Neural cell (in vitro differentiated cells): ENCODE results near the gene SLC6A3. TPM values are rescaled to one million over a fixed set of nuclear protein-coding genes. Genes with fewer than 3 reads are reported as not detected.

Experiments used
- H2AFZ ChIP-seq: fragments of 200-600, 300-800 bp; sonication (generic), shearing (Covaris generic); 2 replicates; pipeline ENCODE4 v1.6.0; 2014; ENCODE audit warnings: low read depth, mild to moderate bottlenecking, antibody characterized with exemption, low read length, moderate library complexity
- H3F3A ChIP-seq: fragments of 200-600 bp; shearing (Covaris generic); 2 replicates; pipeline ENCODE4 v1.6.1; 2016; ENCODE audit warnings: mild to moderate bottlenecking, moderate library complexity, mixed read lengths, antibody characterized with exemption, low read length; ENCODE audit not compliant: insufficient read depth, poor library complexity, severe bottlenecking
- H3K27ac ChIP-seq: fragments of 200-600, 300-800 bp; sonication (generic), shearing (Covaris generic); 2 replicates; pipeline ENCODE4 v1.5.1; 2014; ENCODE audit warnings: mild to moderate bottlenecking, low read length, moderate library complexity
- H3K27me3 ChIP-seq: fragments of 300-800, 200-600 bp; sonication (generic), shearing (Covaris generic); 2 replicates; pipeline ENCODE4 v1.6.0; 2014; ENCODE audit warnings: mild to moderate bottlenecking, low read depth, low read length, moderate library complexity; ENCODE audit not compliant: insufficient read depth
- H3K36me3 ChIP-seq: fragments of 300-800, 200-600 bp; sonication (generic), shearing (Covaris generic); 2 replicates; pipeline ENCODE4 v1.5.1; 2014; ENCODE audit warnings: mild to moderate bottlenecking, antibody characterized with exemption, low read length, moderate library complexity; ENCODE audit not compliant: insufficient read depth
- H3K4me2 ChIP-seq: fragments of 300-800, 200-600 bp; sonication (generic), shearing (Covaris generic); 2 replicates; pipeline ENCODE4 v1.6.0; 2014; ENCODE audit warnings: mild to moderate bottlenecking, low read length
- H3K4me3 ChIP-seq: fragments of 300-800, 200-600 bp; sonication (generic), shearing (Covaris generic); 2 replicates; pipeline ENCODE4 v1.5.1; 2014; ENCODE audit warnings: mild to moderate bottlenecking, low read length, moderate library complexity
- H3K79me2 ChIP-seq: fragments of 200-600 bp; shearing (Covaris generic); replicated peaks from 2 replicates; pipeline ENCODE4 v1.6.0; 2014; ENCODE audit warnings: mild to moderate bottlenecking, low read length, moderate library complexity; ENCODE audit not compliant: insufficient read depth
- H3K9ac ChIP-seq: fragments of 300-800, 200-600 bp; sonication (generic), shearing (Covaris generic); 2 replicates; pipeline ENCODE4 v1.6.1; 2016; ENCODE audit warnings: mild to moderate bottlenecking, low read length, mixed read lengths
- H3K9me2 ChIP-seq: fragments of 200-600 bp; shearing (Covaris generic); 2 replicates; pipeline ENCODE4 v1.6.1; 2016; ENCODE audit warnings: mild to moderate bottlenecking, low read length, mixed read lengths; ENCODE audit not compliant: insufficient read depth
- H3K9me3 ChIP-seq: fragments of 200-600, 300-800 bp; sonication (generic), shearing (Covaris generic); 2 replicates; pipeline ENCODE4 v1.6.1; 2016; ENCODE audit warnings: mild to moderate bottlenecking, mixed run types, low read length, moderate library complexity, mixed read lengths
- H4K20me1 ChIP-seq: fragments of 200-600 bp; shearing (Covaris generic); 2 replicates; pipeline ENCODE4 v1.6.1; 2016; ENCODE audit warnings: mild to moderate bottlenecking, mixed run types; ENCODE audit not compliant: insufficient read depth
- EP300 ChIP-seq: fragments of 450-650 bp; conservative IDR thresholded peaks from 2 replicates; pipeline ENCODE4 v1.6.1; 2014; ENCODE audit warnings: antibody characterized with exemption, mild to moderate bottlenecking, moderate library complexity; ENCODE audit not compliant: poor library complexity, severe bottlenecking
- EZH2 ChIP-seq: fragments of 200-600, 300-800 bp; shearing (Covaris generic), sonication (generic); IDR thresholded peaks from 2 replicates; pipeline ENCODE4 v1.6.1; 2014; ENCODE audit warnings: antibody characterized with exemption, low read length, borderline replicate concordance, mild to moderate bottlenecking; ENCODE audit not compliant: insufficient read depth, poor library complexity, severe bottlenecking
- MXI1 ChIP-seq: fragments of 450-650 bp; conservative IDR thresholded peaks from 2 replicates; pipeline ENCODE4 v1.6.1; 2014; ENCODE audit warnings: antibody characterized with exemption, mild to moderate bottlenecking; ENCODE audit not compliant: poor library complexity, severe bottlenecking
- POLR2AphosphoS5 ChIP-seq: IDR thresholded peaks from 2 replicates; pipeline ENCODE4 v1.6.1; 2012
- RAD21 ChIP-seq: fragments of 450-650 bp; conservative IDR thresholded peaks from 2 replicates; pipeline ENCODE4 v1.6.1; 2014; ENCODE audit warnings: antibody characterized with exemption, mild to moderate bottlenecking, moderate library complexity
- SMC3 ChIP-seq: fragments of 450-650 bp; conservative IDR thresholded peaks from 2 replicates; pipeline ENCODE4 v1.6.1; 2014; ENCODE audit warnings: antibody characterized with exemption, mild to moderate bottlenecking, moderate library complexity; ENCODE audit not compliant: poor library complexity
- TAF1 ChIP-seq: IDR thresholded peaks from 2 replicates; pipeline ENCODE4 v1.6.1; 2012; ENCODE audit warnings: low read depth
- polyA plus RNA-seq: library from polyadenylated mRNA; depleted of rRNA; stranded (reverse); fragments of >200 nt; gene quantifications from 2 replicates; pipeline ENCODE4 v1.2.3, GENCODE V29; 2014
- TF ChIP-seq, protein P1 (sequence below): IDR thresholded peaks from 2 replicates; pipeline ENCODE4 v1.6.1; 2012; ENCODE audit warnings: borderline replicate concordance
- TF ChIP-seq, protein P2 (sequence below): fragments of 450-650 bp; IDR thresholded peaks from 2 replicates; pipeline ENCODE4 v1.5.1; 2014; ENCODE audit warnings: antibody characterized with exemption, mild to moderate bottlenecking, moderate library complexity; ENCODE audit not compliant: poor library complexity, severe bottlenecking

The SLC6A3 gene
- polyA plus RNA-seq, 1 donor from 2014 or later, result 0.77 TPM

DNA sequence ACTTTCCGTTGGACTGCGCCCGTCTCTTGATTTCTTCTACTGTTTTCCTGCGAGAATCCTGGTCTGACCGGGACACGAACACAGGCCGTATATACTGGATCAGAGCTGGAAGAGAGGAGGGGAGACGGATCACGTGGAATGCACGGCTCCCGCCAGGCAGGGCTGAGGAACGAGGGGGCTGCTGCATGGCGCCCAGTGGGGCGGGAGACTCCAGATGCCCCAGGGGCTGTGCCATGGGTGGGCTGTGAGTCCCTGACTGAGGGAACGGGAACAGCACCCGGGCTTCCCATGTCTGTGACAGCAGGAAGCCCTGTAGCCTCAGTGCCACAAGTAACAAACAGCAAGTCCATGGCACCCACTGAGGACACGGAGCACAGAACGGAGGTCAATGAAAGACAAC lies 44.5 kb upstream of the SLC6A3 start:
- H2AFZ ChIP-seq, result no peak overlapping the region
- no peaks in the 10 kb centered on the region for H3K9me2 ChIP-seq
- H3K27ac ChIP-seq, result no peak overlapping the region
- H3K4me2 ChIP-seq, result no peak overlapping the region
- no peaks in the 10 kb centered on the region for H3F3A ChIP-seq
- H3K9me3 ChIP-seq, result no peaks in the 10 kb centered on the region
- TF ChIP-seq RAD21 (no peak), EP300 (no peak), TAF1 (no peak), EZH2 (no peak), POLR2AphosphoS5 (no peak), SMC3 (no peak), MXI1 (no peak)
- TF ChIP-seq, protein P1, sequence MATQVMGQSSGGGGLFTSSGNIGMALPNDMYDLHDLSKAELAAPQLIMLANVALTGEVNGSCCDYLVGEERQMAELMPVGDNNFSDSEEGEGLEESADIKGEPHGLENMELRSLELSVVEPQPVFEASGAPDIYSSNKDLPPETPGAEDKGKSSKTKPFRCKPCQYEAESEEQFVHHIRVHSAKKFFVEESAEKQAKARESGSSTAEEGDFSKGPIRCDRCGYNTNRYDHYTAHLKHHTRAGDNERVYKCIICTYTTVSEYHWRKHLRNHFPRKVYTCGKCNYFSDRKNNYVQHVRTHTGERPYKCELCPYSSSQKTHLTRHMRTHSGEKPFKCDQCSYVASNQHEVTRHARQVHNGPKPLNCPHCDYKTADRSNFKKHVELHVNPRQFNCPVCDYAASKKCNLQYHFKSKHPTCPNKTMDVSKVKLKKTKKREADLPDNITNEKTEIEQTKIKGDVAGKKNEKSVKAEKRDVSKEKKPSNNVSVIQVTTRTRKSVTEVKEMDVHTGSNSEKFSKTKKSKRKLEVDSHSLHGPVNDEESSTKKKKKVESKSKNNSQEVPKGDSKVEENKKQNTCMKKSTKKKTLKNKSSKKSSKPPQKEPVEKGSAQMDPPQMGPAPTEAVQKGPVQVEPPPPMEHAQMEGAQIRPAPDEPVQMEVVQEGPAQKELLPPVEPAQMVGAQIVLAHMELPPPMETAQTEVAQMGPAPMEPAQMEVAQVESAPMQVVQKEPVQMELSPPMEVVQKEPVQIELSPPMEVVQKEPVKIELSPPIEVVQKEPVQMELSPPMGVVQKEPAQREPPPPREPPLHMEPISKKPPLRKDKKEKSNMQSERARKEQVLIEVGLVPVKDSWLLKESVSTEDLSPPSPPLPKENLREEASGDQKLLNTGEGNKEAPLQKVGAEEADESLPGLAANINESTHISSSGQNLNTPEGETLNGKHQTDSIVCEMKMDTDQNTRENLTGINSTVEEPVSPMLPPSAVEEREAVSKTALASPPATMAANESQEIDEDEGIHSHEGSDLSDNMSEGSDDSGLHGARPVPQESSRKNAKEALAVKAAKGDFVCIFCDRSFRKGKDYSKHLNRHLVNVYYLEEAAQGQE, result no peak
- TF ChIP-seq, protein P2, sequence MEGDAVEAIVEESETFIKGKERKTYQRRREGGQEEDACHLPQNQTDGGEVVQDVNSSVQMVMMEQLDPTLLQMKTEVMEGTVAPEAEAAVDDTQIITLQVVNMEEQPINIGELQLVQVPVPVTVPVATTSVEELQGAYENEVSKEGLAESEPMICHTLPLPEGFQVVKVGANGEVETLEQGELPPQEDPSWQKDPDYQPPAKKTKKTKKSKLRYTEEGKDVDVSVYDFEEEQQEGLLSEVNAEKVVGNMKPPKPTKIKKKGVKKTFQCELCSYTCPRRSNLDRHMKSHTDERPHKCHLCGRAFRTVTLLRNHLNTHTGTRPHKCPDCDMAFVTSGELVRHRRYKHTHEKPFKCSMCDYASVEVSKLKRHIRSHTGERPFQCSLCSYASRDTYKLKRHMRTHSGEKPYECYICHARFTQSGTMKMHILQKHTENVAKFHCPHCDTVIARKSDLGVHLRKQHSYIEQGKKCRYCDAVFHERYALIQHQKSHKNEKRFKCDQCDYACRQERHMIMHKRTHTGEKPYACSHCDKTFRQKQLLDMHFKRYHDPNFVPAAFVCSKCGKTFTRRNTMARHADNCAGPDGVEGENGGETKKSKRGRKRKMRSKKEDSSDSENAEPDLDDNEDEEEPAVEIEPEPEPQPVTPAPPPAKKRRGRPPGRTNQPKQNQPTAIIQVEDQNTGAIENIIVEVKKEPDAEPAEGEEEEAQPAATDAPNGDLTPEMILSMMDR, result no peak
- H3K36me3 ChIP-seq, result no peaks in the 10 kb centered on the region
- H3K27me3 ChIP-seq, result no peaks in the 10 kb centered on the region
- no peaks in the 10 kb centered on the region for H3K79me2 ChIP-seq
- H4K20me1 ChIP-seq, result no peaks in the 10 kb centered on the region
- no peak overlapping the region for H3K9ac ChIP-seq
- no peak overlapping the region for H3K4me3 ChIP-seq

DNA sequence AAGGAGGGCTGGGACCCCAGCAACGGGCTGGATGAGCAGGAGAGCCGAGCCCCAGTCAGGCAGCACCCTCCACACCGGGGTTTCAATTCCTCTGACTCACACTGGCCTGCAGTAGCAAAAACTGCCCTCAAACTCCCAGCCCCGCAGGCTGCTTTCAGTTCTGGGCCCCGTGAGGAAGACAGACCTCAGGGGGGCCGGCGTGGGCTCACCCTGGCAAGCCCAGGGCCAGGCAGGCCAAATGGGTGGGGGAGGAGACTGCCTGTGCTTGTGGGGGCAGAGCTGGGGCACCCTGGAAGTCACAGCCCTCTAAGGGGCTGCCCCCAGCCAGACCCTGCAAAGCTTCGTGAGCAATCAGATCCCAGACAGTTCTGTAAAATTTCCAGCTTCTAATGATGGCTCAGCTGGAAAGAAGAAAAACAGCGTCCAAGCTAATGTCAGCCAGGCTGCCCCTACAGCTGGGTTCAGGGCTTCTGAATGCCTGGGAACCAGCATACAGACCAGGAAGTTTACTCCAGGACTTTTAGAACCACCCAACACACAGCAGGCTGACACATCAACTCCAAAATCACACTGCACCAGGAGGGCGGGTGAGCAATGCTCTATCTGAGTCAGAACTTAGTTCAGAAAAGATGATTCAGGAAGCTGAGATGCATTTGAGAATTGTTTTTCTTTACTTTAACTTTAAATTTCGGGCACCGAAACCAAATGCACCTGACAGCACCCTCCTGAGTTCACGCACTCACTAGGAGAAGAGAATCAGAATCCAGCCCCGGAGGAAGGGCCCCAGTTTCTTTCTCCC lies 43.8 kb upstream of the SLC6A3 start:
- H3K79me2 ChIP-seq, result no peaks in the 10 kb centered on the region
- no peaks in the 10 kb centered on the region for H3K27me3 ChIP-seq
- no peaks in the 10 kb centered on the region for H3K36me3 ChIP-seq
- TF ChIP-seq, protein P1, result no peak
- TF ChIP-seq, protein P2, result no peak
- TF ChIP-seq MXI1 (no peak), EP300 (no peak)
- no peaks in the 10 kb centered on the region for H4K20me1 ChIP-seq
- no peaks in the 10 kb centered on the region for H3F3A ChIP-seq
- no peaks in the 10 kb centered on the region for H3K9me3 ChIP-seq
- H3K27ac ChIP-seq, result no peak overlapping the region
- H3K4me3 ChIP-seq, result no peak overlapping the region
- H2AFZ ChIP-seq, result no peak overlapping the region
- H3K9me2 ChIP-seq, result no peaks in the 10 kb centered on the region
- H3K4me2 ChIP-seq, result no peak overlapping the region
- H3K9ac ChIP-seq, result no peak overlapping the region
